Liver (tissue), 9 donors: ENCODE measurements around the gene PRMT7. TPM values are rescaled to one million over a fixed set of nuclear protein-coding genes. Genes with fewer than 3 reads are reported as not detected.

Experiments used
- DNase-seq: peaks from one replicate; pipeline ENCODE4 v3.0.0-alpha.2; 2017; ENCODE audit warnings: low spot score
- H3K27ac ChIP-seq, 2 donors: one replicate each; pipeline ENCODE4 v1.7.0; 2013; ENCODE audit warnings: inconsistent platforms in 2 of 2, low read length in 2 of 2, control low read depth in 1 of 2, low read depth in 1 of 2, mild to moderate bottlenecking in 1 of 2
- H3K27me3 ChIP-seq, 4 donors: one replicate each; pipeline versions ENCODE4 v1.6.1 to v1.7.0; 2013; ENCODE audit warnings: low read length in 3 of 4, inconsistent platforms in 1 of 4, mild to moderate bottlenecking in 1 of 4, moderate library complexity in 1 of 4; ENCODE audit not compliant: control insufficient read depth in 4 of 4, insufficient read depth in 4 of 4
- H3K36me3 ChIP-seq, 4 donors: one replicate each; pipeline versions ENCODE4 v1.6.1 to v1.7.0; 2013; ENCODE audit warnings: low read length in 3 of 4, mild to moderate bottlenecking in 3 of 4, low read depth in 1 of 4, moderate library complexity in 1 of 4; ENCODE audit not compliant: control insufficient read depth in 4 of 4, insufficient read depth in 3 of 4
- H3K4me1 ChIP-seq, 4 donors: one replicate each; pipeline versions ENCODE4 v1.6.1 to v1.7.0; 2013; ENCODE audit warnings: low read length in 3 of 4, mild to moderate bottlenecking in 3 of 4, moderate library complexity in 1 of 4; ENCODE audit not compliant: control insufficient read depth in 4 of 4, insufficient read depth in 4 of 4
- H3K4me3 ChIP-seq, 3 donors: one replicate each; pipeline versions ENCODE4 v1.6.1 to v1.7.0; 2013; ENCODE audit warnings: low read length in 3 of 3, control low read depth in 1 of 3, low read depth in 1 of 3, mild to moderate bottlenecking in 1 of 3
- H3K9ac ChIP-seq, 2 donors: one replicate each; pipeline ENCODE4 v1.7.0; 2013; ENCODE audit warnings: low read length in 2 of 2, mild to moderate bottlenecking in 2 of 2, moderate library complexity in 2 of 2, control low read depth in 1 of 2, low read depth in 1 of 2
- H3K9me3 ChIP-seq, 4 donors: one replicate each; pipeline versions ENCODE4 v1.6.1 to v1.7.0; 2013; ENCODE audit warnings: low read length in 3 of 4; ENCODE audit not compliant: control insufficient read depth in 4 of 4
- ATF3 ChIP-seq: IDR thresholded peaks from 2 replicates; pipeline ENCODE4 v1.6.1; 2016; ENCODE audit warnings: antibody characterized with exemption
- CTCF ChIP-seq: fragments of 150-350 bp; IDR thresholded peaks from 2 replicates; pipeline ENCODE4 v1.5.1; 2017; ENCODE audit warnings: improper control_type of control experiment, low read depth, low read length; ENCODE audit not compliant: missing input control
- EGR1 ChIP-seq, 2 donors: IDR thresholded peaks; 2 replicates each; pipeline ENCODE4 v1.6.1; 2016 to 2018; ENCODE audit warnings: antibody characterized with exemption in 2 of 2, low read depth in 2 of 2
- FOXA1 ChIP-seq: IDR thresholded peaks from 2 replicates; pipeline ENCODE4 v1.6.1; 2016; ENCODE audit warnings: antibody characterized with exemption
- FOXA2 ChIP-seq: IDR thresholded peaks from 2 replicates; pipeline ENCODE4 v1.6.1; 2016; ENCODE audit warnings: antibody characterized with exemption
- GABPA ChIP-seq, 2 donors: IDR thresholded peaks in 1 of 2; conservative IDR thresholded peaks in 1 of 2; 2 replicates each; pipeline ENCODE4 v1.6.1; 2016; ENCODE audit warnings: antibody characterized with exemption in 2 of 2, mild to moderate bottlenecking in 1 of 2, moderate library complexity in 1 of 2
- HNF4A ChIP-seq, 2 donors: conservative IDR thresholded peaks; 2 replicates each; pipeline ENCODE4 v1.6.1; 2016; ENCODE audit warnings: antibody characterized with exemption in 2 of 2, mild to moderate bottlenecking in 2 of 2
- HNF4G ChIP-seq: IDR thresholded peaks from 2 replicates; pipeline ENCODE4 v1.6.1; 2016; ENCODE audit warnings: antibody characterized with exemption
- JUND ChIP-seq, 2 donors: IDR thresholded peaks; 2 replicates each; pipeline ENCODE4 v1.6.1; 2016; ENCODE audit warnings: antibody characterized with exemption in 2 of 2
- MAX ChIP-seq: IDR thresholded peaks from 2 replicates; pipeline ENCODE4 v1.6.1; 2016; ENCODE audit warnings: antibody characterized with exemption
- NR2F2 ChIP-seq: IDR thresholded peaks from 2 replicates; pipeline ENCODE4 v1.6.1; 2016; ENCODE audit warnings: antibody characterized with exemption
- RAD21 ChIP-seq, 2 donors: IDR thresholded peaks; 2 replicates each; pipeline ENCODE4 v1.6.1; 2016; ENCODE audit warnings: antibody characterized with exemption in 2 of 2, mild to moderate bottlenecking in 2 of 2
- REST ChIP-seq: IDR thresholded peaks from 2 replicates; pipeline ENCODE4 v1.6.1; 2016; ENCODE audit warnings: antibody characterized with exemption, mild to moderate bottlenecking
- RXRA ChIP-seq, 2 donors: IDR thresholded peaks; 2 replicates each; pipeline ENCODE4 v1.6.1; 2017 to 2018; ENCODE audit warnings: antibody characterized with exemption in 2 of 2, mild to moderate bottlenecking in 1 of 2
- SP1 ChIP-seq: IDR thresholded peaks from 2 replicates; pipeline ENCODE4 v1.6.1; 2018; ENCODE audit warnings: antibody characterized with exemption, mild to moderate bottlenecking
- TAF1 ChIP-seq: conservative IDR thresholded peaks from 2 replicates; pipeline ENCODE4 v1.6.1; 2016; ENCODE audit warnings: antibody characterized with exemption, mild to moderate bottlenecking
- YY1 ChIP-seq: IDR thresholded peaks from 2 replicates; pipeline ENCODE4 v1.6.1; 2016; ENCODE audit warnings: antibody characterized with exemption, mild to moderate bottlenecking
- ZBTB33 ChIP-seq: IDR thresholded peaks from 2 replicates; pipeline ENCODE4 v1.6.1; 2016; ENCODE audit warnings: antibody characterized with exemption
- WGBS: extraction: QIAGEN DNeasy Blood & Tissue Kit; methylation state at CpG from one replicate; pipeline ENCODE4 v1.1.7; 2013; 5-methylcytosine and 5-hydroxymethylcytosine counted together
- polyA plus RNA-seq, 2 donors: library from polyadenylated mRNA; stranded (reverse) in 1 of 2; unstranded in 1 of 2; fragments of 200-250 nt in 1 of 2; fragments of >200 nt in 1 of 2; fragmentation: Nextera tagmentation in 1 of 2; extraction: Ambion mirVana in 1 of 2; gene quantifications; one replicate each; pipeline versions ENCODE4 v1.2.1 to v1.2.3, GENCODE V29; 2013 to 2015
- total RNA-seq, 2 donors: library from RNA; depleted of rRNA; stranded (reverse); fragments of >200 nt; gene quantifications; one replicate each; pipeline ENCODE4 v1.2.3, GENCODE V29; 2014
- donor health status: healthy.
- donor health status: healthy.
- donor health status: healthy.
- donor health status: healthy.
- donor health status: healthy.

PRMT7 gene
- total and polyA plus RNA-seq, 4 donors: 10.7 to 31.5 (median 17.5) TPM

- H3K27me3 ChIP-seq: no peaks in the 10 kb centered on the region
- no peak overlapping the region for H3K9ac ChIP-seq
- no peaks in the 10 kb centered on the region for H3K9me3 ChIP-seq
- TF ChIP-seq CTCF (no peak), GABPA (IDR thresholded peaks at IDR 0.05 in 1 of 2, conservative IDR thresholded peaks at IDR 0.05 in 1 of 2) (no peak), ATF3 (no peak), JUND (IDR thresholded peaks at IDR 0.05) (no peak), RAD21 (IDR thresholded peaks at IDR 0.05) (no peak), ZBTB33 (no peak), EGR1 (IDR thresholded peaks at IDR 0.05; ENCODE audit: low read depth in 2 of 2) (no peak), RXRA (IDR thresholded peaks at IDR 0.05) (no peak), NR2F2 (no peak), TAF1 (no peak), MAX (no peak), FOXA2 (no peak), HNF4A (conservative IDR thresholded peaks at IDR 0.05) (no peak), HNF4G (no peak), REST (no peak), SP1 (no peak), FOXA1 (no peak), YY1 (no peak)
- no peak overlapping the region for H3K4me3 ChIP-seq
- no peaks in the 10 kb centered on the region for H3K4me1 ChIP-seq
- no peak overlapping the region for H3K27ac ChIP-seq
- H3K36me3 ChIP-seq: peaks cover 14 to 56% (median 24%) of the 10 kb centered on the region in 4 donors
- DNase-seq: no peak
- WGBS: 90% methylated on average over 5 of the region's 5 CpGs
Measured at GRCh38 chr16:68356919-68357286, 46.1 kb downstream of the PRMT7 start.
